ENCODE measurements around the gene MUC12. TPM values are rescaled to one million over a fixed set of nuclear protein-coding genes. Genes with fewer than 3 reads are reported as not detected.

MUC12 gene
- total RNA-seq, 1 donor from 2014 or later, result 2.8 TPM

DNA sequence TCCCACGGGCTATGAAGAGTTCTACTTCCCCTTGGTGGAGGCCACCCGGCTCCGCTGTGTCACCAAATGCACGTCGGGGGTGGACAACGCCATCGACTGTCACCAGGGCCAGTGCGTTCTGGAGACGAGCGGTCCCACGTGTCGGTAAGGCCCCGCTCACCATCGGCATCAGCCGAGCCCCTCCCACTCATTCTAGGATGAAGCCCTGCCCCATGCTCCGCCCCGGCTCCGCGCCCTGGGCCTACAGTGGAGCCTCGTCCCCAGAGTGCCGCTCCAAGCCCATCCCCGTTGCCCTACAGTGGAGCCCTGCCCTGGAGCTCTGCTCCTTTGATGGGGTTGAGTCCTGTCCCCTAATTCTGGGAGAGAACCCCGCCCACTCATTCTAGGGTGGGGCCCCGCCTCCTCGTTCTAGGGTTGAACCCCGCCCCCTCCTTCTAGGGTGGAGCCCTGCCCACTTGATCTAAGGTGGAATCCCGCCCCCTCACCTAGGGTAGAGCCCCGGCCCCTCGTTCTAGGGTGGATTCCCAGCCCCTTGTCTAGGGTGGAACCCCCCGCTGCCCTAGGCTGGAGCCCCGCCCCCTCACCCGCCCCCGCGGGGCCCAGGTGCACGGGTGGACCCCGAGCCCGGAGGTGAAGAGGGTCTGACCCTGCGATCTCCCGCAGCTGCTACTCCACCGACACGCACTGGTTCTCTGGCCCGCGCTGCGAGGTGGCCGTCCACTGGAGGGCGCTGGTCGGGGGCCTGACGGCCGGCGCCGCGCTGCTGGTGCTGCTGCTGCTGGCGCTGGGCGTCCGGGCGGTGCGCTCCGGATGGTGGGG is 3.4 kb upstream of the MUC12 start:
- Histone ChIP-seq H3K36me3 (ENCODE audit: insufficient read depth, low read length) (no peaks in the 10 kb centered on the region), H3K4me2 (ENCODE audit: low read length) (peak overlapping the region; percentile 46), H3K27ac (ENCODE audit: low read depth, low read length) (no peak overlapping the region), H2AFZ (ENCODE audit: low read depth, low read length) (peak overlapping the region; percentile 60), H3K27me3 (ENCODE audit: insufficient read depth, low read length) (peaks cover 45% of the 10 kb centered on the region), H4K20me1 (ENCODE audit: insufficient read depth, low read length) (no peaks in the 10 kb centered on the region), H3K4me3 (ENCODE audit: insufficient read depth, low read depth, low read length) (no peak overlapping the region), H3K9me3 (ENCODE audit: insufficient read depth, low read depth, low read length) (no peaks in the 10 kb centered on the region), H3K79me2 (ENCODE audit: insufficient read depth, low read length) (no peaks in the 10 kb centered on the region), H3K4me1 (ENCODE audit: insufficient read depth, low read length) (peaks cover 4% of the 10 kb centered on the region), H3K9ac (ENCODE audit: low read length) (no peak overlapping the region)
- peaks cover 4% of the 10 kb centered on the region for H3K9me3 Mint-ChIP-seq (ENCODE audit: unreplicated experiment)
- no peak overlapping the region for H3K27ac Mint-ChIP-seq (ENCODE audit: unreplicated experiment)
- peaks cover 74% of the 10 kb centered on the region for H3K27me3 Mint-ChIP-seq (ENCODE audit: low read depth, unreplicated experiment)
- no peak for FAIRE-seq
- H3K36me3 Mint-ChIP-seq (ENCODE audit: low read depth, unreplicated experiment), result no peaks in the 10 kb centered on the region
- TF ChIP-seq, protein P1, sequence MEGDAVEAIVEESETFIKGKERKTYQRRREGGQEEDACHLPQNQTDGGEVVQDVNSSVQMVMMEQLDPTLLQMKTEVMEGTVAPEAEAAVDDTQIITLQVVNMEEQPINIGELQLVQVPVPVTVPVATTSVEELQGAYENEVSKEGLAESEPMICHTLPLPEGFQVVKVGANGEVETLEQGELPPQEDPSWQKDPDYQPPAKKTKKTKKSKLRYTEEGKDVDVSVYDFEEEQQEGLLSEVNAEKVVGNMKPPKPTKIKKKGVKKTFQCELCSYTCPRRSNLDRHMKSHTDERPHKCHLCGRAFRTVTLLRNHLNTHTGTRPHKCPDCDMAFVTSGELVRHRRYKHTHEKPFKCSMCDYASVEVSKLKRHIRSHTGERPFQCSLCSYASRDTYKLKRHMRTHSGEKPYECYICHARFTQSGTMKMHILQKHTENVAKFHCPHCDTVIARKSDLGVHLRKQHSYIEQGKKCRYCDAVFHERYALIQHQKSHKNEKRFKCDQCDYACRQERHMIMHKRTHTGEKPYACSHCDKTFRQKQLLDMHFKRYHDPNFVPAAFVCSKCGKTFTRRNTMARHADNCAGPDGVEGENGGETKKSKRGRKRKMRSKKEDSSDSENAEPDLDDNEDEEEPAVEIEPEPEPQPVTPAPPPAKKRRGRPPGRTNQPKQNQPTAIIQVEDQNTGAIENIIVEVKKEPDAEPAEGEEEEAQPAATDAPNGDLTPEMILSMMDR (IDR thresholded peaks at IDR 0.05; ENCODE audit: insufficient read depth, low read depth, low read length), result peak; percentile 37
- TF ChIP-seq EZH2 (IDR thresholded peaks at IDR 0.05; ENCODE audit: insufficient read depth, low read length), result peak; percentile 84
- peak overlapping the region; percentile 76 for H3K4me3 Mint-ChIP-seq (ENCODE audit: unreplicated experiment)
- H3K4me1 Mint-ChIP-seq (ENCODE audit: low read depth, unreplicated experiment), result peaks cover 2% of the 10 kb centered on the region
- DNase-seq (ENCODE audit: low read depth), result no peak

DNA sequence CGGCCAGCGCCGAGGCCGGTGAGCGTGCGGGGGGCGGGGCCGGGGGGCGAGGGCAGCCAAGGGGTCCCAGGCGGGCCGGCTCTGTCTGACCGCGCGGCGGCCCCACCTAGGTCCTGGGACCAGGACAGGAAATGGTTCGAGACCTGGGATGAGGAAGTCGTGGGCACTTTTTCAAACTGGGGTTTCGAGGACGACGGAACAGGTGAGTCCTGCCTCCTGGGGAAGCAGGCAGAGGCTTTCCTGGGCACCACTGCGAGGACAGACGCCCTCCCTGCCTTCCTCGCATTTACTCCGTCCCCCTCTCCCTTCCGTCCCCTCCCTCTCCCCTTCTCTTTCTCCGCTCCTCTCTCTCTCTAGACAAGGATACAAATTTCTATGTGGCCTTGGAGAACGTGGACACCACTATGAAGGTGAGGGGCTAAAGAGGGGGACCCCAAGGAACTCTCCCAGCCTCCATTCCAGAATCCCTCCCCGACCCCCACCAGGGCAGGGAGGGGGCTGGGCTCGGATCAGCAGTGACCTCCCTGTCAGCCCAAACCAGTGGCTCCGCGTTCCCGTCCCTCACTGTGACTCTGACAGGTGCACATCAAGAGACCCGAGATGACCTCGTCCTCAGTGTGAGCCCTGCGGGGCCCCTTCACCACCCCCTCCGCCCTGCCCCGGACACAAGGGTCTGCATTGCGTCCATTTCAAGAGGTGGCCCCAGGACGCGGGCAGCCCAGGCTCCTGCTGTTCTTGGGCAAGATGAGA is 2.6 kb upstream of the MUC12 start:
- FAIRE-seq, result no peak
- no peak for DNase-seq (ENCODE audit: low read depth)
- H3K9me3 ChIP-seq (ENCODE audit: insufficient read depth, low read depth, low read length), result no peaks in the 10 kb centered on the region
- H3K4me3 ChIP-seq (ENCODE audit: insufficient read depth, low read depth, low read length), result no peak overlapping the region
- H2AFZ ChIP-seq (ENCODE audit: low read depth, low read length), result no peak overlapping the region
- Mint-ChIP-seq H3K27ac (ENCODE audit: unreplicated experiment) (no peak overlapping the region), H3K27me3 (ENCODE audit: low read depth, unreplicated experiment) (peaks cover 81% of the 10 kb centered on the region), H3K4me1 (ENCODE audit: low read depth, unreplicated experiment) (peaks cover 2% of the 10 kb centered on the region), H3K4me3 (ENCODE audit: unreplicated experiment) (no peak overlapping the region), H3K9me3 (ENCODE audit: unreplicated experiment) (peaks cover 4% of the 10 kb centered on the region), H3K36me3 (ENCODE audit: low read depth, unreplicated experiment) (no peaks in the 10 kb centered on the region)
- peaks cover 4% of the 10 kb centered on the region for H3K4me1 ChIP-seq (ENCODE audit: insufficient read depth, low read length)
- peaks cover 46% of the 10 kb centered on the region for H3K27me3 ChIP-seq (ENCODE audit: insufficient read depth, low read length)
- H3K9ac ChIP-seq (ENCODE audit: low read length), result no peak overlapping the region
- no peaks in the 10 kb centered on the region for H3K36me3 ChIP-seq (ENCODE audit: insufficient read depth, low read length)
- no peak overlapping the region for H3K27ac ChIP-seq (ENCODE audit: low read depth, low read length)
- H3K4me2 ChIP-seq (ENCODE audit: low read length), result peak overlapping the region; percentile 46
- no peaks in the 10 kb centered on the region for H3K79me2 ChIP-seq (ENCODE audit: insufficient read depth, low read length)
- H4K20me1 ChIP-seq (ENCODE audit: insufficient read depth, low read length), result no peaks in the 10 kb centered on the region
- no peak for TF ChIP-seq EZH2 (IDR thresholded peaks at IDR 0.05; ENCODE audit: insufficient read depth, low read length)
- TF ChIP-seq, protein P1 (IDR thresholded peaks at IDR 0.05; ENCODE audit: insufficient read depth, low read depth, low read length), result peak; percentile 0

All from astrocyte (in vitro differentiated cells and primary cell).